Measurements from ENCODE around the gene GTPBP3.
"Not testable (repeated sequence)": the region's sequence is repeated elsewhere in the genome, so short reads cannot be mapped to it uniquely, and the experiment has no call there.

The GTPBP3 gene, protein sequence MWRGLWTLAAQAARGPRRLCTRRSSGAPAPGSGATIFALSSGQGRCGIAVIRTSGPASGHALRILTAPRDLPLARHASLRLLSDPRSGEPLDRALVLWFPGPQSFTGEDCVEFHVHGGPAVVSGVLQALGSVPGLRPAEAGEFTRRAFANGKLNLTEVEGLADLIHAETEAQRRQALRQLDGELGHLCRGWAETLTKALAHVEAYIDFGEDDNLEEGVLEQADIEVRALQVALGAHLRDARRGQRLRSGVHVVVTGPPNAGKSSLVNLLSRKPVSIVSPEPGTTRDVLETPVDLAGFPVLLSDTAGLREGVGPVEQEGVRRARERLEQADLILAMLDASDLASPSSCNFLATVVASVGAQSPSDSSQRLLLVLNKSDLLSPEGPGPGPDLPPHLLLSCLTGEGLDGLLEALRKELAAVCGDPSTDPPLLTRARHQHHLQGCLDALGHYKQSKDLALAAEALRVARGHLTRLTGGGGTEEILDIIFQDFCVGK

GRCh38 chr19:17336872-17337674, at the start of gene GTPBP3:
GTPBP3 (plus strand) TSS chr19:17337553; CDS start chr19:17337612, 59 bp downstream.
- DNase-seq (ENCODE audit: low read depth in 2 of 2, low spot score in 1 of 2), result peak; percentile 89 to 96

DNA sequence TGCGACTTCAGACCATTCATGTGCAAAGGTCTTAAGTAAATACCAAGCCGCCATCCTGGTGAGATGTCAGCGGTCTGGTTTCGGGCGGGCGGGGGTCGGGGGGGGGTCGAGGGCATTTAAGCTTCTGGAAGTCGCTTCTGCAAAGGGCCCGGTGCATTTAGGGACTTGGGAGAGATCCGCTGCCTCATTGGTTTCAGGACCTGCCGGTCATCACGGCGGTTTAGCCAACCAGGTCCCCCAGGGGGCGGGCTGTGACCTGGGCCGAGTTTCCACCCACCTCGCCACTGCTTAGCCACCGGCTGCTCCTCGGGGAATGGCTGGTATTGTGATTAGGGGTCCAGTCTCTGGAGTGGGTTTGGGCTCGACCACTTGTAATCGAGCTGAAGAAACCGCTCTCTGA, 47.9 kb upstream of the GTPBP3 start:
- no peak for DNase-seq (ENCODE audit: low read depth in 2 of 2, low spot score in 1 of 2)

GRCh38 chr19:17292301-17293074, 44.9 kb upstream of the GTPBP3 start:
- DNase-seq (ENCODE audit: low read depth in 2 of 2, low spot score in 1 of 2), result peak in 1 of 2 donors; percentile 41

DNA sequence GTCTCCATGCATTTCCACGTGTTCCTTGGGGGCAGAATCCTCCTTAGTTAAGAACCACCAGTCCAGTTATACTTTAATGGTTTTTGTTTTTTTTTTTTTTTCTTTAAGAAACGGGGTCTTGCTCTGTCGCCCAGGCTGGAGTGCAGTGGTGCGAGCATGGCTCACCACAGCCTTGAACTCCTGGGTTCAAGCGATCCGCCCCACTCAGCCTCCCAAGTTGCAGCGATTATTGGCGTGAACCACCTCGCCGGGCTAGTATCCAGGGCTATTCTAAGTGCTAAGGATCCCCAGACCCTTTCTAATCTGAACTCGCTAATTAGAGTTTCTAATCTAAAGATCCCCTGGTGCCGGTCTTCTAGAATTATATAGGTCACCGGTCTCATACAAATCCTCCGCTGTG, 43.7 kb upstream of the GTPBP3 start:
- DNase-seq (ENCODE audit: low read depth in 2 of 2, low spot score in 1 of 2), result no peak

- DNase-seq (ENCODE audit: low read depth in 2 of 2, low spot score in 1 of 2), result no peak
Observed at GRCh38 chr19:17294051-17294891, 43.1 kb upstream of the GTPBP3 start.

- not testable (repeated sequence) for DNase-seq (ENCODE audit: low read depth in 2 of 2, low spot score in 1 of 2)
Observed at GRCh38 chr19:17295551-17295950, 41.8 kb upstream of the GTPBP3 start.

- no peak for DNase-seq (ENCODE audit: low read depth in 2 of 2, low spot score in 1 of 2)
Observed at GRCh38 chr19:17296273-17296672, 41.1 kb upstream of the GTPBP3 start.

- DNase-seq (ENCODE audit: low read depth in 2 of 2, low spot score in 1 of 2), result no peak
Observed at GRCh38 chr19:17296976-17297375, 40.4 kb upstream of the GTPBP3 start.

GRCh38 chr19:17300992-17301619, 36.2 kb upstream of the GTPBP3 start:
- DNase-seq (ENCODE audit: low read depth in 2 of 2, low spot score in 1 of 2), result no peak

DNA sequence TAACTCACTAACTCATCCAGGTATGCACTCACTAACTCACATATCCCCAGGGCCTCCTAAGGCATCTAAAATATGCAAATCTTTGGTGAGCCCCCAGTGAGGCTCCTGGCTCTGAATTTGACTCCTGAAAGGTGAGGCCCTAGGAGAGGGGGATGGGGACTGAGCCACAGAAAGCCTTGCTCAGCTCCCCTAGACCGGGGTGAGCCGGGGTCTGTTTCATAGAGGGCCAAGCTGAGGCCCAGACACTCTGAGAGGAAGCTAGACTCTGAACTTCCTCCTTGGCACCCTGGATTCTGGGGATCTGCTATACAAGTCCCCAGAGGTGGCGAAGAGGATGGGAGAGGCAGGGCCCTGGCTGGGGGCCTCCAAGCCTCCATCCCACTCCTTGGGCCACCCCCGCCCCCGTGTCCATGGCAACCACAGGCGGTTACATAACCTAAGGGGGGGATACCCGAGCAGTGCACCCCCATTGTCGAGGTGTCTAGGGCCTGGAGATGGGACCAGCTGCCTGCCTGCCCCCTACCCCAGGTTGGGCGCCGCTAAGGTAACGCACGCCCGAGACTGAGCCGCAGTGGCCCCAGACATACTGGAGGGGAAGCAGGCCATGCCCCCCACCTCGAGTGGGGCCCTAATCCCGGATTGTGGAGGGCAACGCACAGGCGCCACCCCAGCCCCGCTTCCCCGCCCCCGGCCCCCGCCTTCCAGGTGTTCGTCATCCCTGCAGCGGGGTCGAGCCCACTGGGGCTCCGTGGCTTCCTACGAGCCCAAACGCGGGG, 34.8 kb upstream of the GTPBP3 start:
- no peak for DNase-seq (ENCODE audit: low read depth in 2 of 2, low spot score in 1 of 2)

GRCh38 chr19:17303167-17303939, 34.0 kb upstream of the GTPBP3 start, which contains the start of gene ABHD8:
ABHD8 (minus strand) TSS chr19:17303425; CDS start chr19:17301616, 1,809 bp downstream.
- peak; percentile 82 to 85 for DNase-seq (ENCODE audit: low read depth in 2 of 2, low spot score in 1 of 2)

DNA sequence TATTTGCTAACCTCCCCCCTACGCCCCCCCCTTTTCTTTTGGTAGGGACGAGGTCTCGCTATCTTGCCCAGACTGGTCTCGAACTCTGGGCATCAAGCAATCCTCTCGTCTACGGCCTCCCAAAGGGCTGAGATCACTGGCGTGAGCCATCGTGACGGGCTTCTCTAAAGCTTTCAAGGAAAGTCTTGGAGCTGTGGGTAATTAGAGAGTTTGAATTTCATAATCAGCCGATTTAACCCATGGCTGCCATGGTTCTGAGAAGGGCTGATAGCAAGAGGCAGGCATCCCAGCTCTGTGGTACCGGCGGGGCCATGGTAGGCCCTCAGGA, 33.4 kb upstream of the GTPBP3 start:
- DNase-seq (ENCODE audit: low read depth in 2 of 2, low spot score in 1 of 2), result no peak

- DNase-seq (ENCODE audit: low read depth in 2 of 2, low spot score in 1 of 2), result no peak
Observed at GRCh38 chr19:17304386-17305215, 32.8 kb upstream of the GTPBP3 start.

- DNase-seq (ENCODE audit: low read depth in 2 of 2, low spot score in 1 of 2), result no peak
Observed at GRCh38 chr19:17305216-17305516, 32.2 kb upstream of the GTPBP3 start.

DNA sequence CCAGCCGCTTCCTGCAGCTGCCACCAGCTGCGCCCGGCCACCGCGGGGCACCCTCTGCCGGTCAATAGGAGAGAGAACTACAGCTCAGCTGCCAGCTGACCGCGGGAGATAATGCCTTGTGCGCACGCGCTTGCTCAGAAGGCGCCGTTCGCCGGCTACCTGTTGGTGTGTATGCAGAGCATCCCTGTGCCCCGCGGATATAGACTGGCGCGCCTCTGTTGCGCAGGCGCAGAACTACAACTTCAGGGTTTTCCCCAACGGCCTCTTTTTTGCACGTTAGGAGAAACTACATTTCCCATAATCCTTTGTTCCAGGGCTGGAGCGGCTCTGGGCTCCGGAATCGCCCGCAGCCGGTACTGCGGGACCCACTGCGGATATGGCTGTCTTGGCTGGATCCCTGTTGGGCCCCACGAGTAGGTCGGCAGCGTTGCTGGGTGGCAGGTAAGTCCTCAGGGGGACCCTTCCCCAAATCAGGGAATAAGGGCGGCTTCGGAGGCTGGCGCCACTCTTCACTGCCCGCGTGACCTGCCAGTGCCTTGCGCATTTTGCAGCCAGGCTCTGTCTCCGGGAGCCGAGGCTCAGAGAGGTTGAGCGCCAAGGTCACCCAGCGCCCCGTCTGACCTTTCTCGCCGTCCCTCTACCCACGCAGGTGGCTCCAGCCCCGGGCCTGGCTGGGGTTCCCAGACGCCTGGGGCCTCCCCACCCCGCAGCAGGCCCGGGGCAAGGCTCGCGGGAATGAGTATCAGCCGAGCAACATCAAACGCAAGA, 31.7 kb upstream of the GTPBP3 start, which contains the start of gene MRPL34:
Gene MRPL34, plus strand, starts transcription at position 356 of the 768 bp plus-strand sequence. Its CDS starts 21 bp downstream, at position 377.
- DNase-seq (ENCODE audit: low read depth in 2 of 2, low spot score in 1 of 2), result peak; percentile 82 to 92

GRCh38 chr19:17306285-17306714, 31.1 kb upstream of the GTPBP3 start:
- no peak for DNase-seq (ENCODE audit: low read depth in 2 of 2, low spot score in 1 of 2)

DNA sequence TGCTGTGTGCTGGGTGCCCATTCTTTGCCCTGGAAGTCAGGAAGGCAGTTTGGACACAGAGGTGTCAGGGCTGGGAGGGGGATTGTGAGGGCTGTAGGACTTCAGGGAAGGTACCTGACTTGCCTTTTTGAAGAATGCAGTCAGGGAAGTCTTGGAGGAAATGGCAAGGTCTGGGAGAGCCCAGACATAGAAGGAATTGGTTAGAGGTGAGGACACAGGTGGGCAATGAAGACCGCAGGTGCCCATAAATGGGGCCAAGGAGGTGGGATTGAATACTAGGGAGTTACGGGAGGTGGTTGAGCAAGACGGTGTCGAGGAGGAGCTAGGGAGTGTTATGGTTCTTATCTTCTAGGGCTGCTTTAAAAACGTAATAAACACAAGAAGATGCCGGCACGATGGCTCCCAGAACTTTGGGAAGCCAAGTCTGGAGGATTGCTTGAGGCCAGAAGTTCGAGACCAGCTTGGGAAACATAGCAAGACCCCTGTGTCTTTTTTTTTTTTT, 29.4 kb upstream of the GTPBP3 start:
- DNase-seq (ENCODE audit: low read depth in 2 of 2, low spot score in 1 of 2), result no peak
